ENCODE results near the gene VPS13D.

VPS13D gene

DNA sequence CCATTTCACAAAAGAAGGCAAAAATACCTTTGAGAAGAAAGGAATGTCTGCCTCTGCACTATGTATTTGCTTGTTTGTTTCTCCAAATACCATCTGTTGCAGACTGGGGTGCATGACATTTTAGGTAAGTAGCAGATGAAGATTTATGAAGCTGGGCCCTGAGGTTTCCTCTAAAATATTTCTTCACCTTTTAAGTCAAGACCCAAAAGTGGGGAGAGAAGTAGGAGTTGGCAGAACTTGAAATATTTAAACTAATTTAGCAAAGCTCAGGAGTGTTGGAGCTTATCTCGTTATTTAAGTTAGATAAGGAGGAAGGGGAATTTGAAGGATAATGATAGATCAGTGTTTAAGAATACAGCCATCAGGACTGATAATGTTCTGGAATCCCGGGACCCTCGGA is 235.3 kb downstream of the VPS13D start:
- TF ChIP-seq CTCF (IDR thresholded peaks at IDR 0.05; ENCODE audit: low read depth, low read length, poor library complexity, severe bottlenecking) (no peak), EZH2phosphoT487 (IDR thresholded peaks at IDR 0.05; ENCODE audit: borderline replicate concordance, low read length) (no peak)
- H4K20me1 ChIP-seq (ENCODE audit: control insufficient read depth, insufficient read depth, low read depth, low read length) = no peaks in the 10 kb centered on the region
- H3K27ac ChIP-seq (ENCODE audit: low read depth, low read length) = no peak overlapping the region
- H3K9me3 ChIP-seq (ENCODE audit: control insufficient read depth, insufficient read depth, low read length) = no peaks in the 10 kb centered on the region
- no peaks in the 10 kb centered on the region for H3K4me1 ChIP-seq (ENCODE audit: control insufficient read depth, low read length)
- H3K27me3 ChIP-seq (ENCODE audit: control insufficient read depth, low read length) = no peaks in the 10 kb centered on the region
- H3K4me2 ChIP-seq (ENCODE audit: low read length) = no peak overlapping the region
- H3F3A ChIP-seq (ENCODE audit: control insufficient read depth, insufficient read depth) = no peaks in the 10 kb centered on the region
- no peaks in the 10 kb centered on the region for H3K9me2 ChIP-seq (replicated peaks; ENCODE audit: control insufficient read depth, low read length)
- no peak overlapping the region for H3K4me3 ChIP-seq (ENCODE audit: low read length)
- H3K79me2 ChIP-seq (ENCODE audit: control insufficient read depth, low read length) = no peaks in the 10 kb centered on the region
- no peaks in the 10 kb centered on the region for H3K36me3 ChIP-seq (ENCODE audit: control insufficient read depth, low read length)

GRCh38 chr1:12466816-12467215 is 237.0 kb downstream of the VPS13D start:
- Histone ChIP-seq H3K4me1 (ENCODE audit: control insufficient read depth, low read length) (no peaks in the 10 kb centered on the region), H3K27ac (ENCODE audit: low read depth, low read length) (no peak overlapping the region), H3F3A (ENCODE audit: control insufficient read depth, insufficient read depth) (no peaks in the 10 kb centered on the region), H3K27me3 (ENCODE audit: control insufficient read depth, low read length) (no peaks in the 10 kb centered on the region), H3K36me3 (ENCODE audit: control insufficient read depth, low read length) (no peaks in the 10 kb centered on the region), H3K4me3 (ENCODE audit: low read length) (no peak overlapping the region), H3K9me2 (replicated peaks; ENCODE audit: control insufficient read depth, low read length) (no peaks in the 10 kb centered on the region), H3K79me2 (ENCODE audit: control insufficient read depth, low read length) (no peaks in the 10 kb centered on the region), H3K9me3 (ENCODE audit: control insufficient read depth, insufficient read depth, low read length) (no peaks in the 10 kb centered on the region), H4K20me1 (ENCODE audit: control insufficient read depth, insufficient read depth, low read depth, low read length) (no peaks in the 10 kb centered on the region), H3K4me2 (ENCODE audit: low read length) (no peak overlapping the region)
- no peak for TF ChIP-seq CTCF (IDR thresholded peaks at IDR 0.05; ENCODE audit: low read depth, low read length, poor library complexity, severe bottlenecking)
- no peak for TF ChIP-seq EZH2phosphoT487 (IDR thresholded peaks at IDR 0.05; ENCODE audit: borderline replicate concordance, low read length)

DNA sequence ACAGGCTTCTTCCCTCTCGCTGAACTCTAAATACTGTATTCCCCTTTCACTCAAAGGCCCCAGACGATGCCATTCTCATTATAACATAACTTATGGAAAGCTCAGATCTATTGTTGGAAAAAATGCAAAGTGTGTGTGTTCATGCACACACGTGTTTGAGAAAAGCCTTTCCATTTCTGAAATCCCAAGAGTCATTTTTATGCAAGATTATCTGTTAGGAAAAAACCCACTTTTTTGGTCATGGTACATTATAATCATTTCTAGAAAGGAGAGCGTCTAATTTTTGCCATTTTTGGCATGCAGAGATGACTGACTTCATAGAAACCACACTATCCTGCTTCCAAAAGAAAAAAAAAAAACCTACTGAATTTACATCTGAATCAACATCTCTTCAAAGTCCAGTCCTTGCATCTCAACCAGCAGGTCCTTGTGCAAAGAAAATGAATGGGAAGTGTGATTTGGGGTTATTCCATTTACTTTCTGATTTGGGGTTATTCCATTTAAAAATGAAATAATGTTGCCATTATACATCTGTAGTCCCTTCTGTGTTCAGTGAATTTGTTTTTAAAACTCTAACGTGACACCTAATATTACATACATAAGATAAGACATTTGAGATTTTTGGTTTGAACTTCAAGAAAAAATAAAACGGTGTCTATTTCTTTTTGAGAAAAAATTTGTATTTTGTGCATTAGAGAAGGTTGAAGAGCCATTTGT is 237.9 kb downstream of the VPS13D start:
- Histone ChIP-seq H3K4me3 (ENCODE audit: low read length) (no peak overlapping the region), H3K9me2 (replicated peaks; ENCODE audit: control insufficient read depth, low read length) (no peaks in the 10 kb centered on the region), H3K9me3 (ENCODE audit: control insufficient read depth, insufficient read depth, low read length) (no peaks in the 10 kb centered on the region), H3K36me3 (ENCODE audit: control insufficient read depth, low read length) (no peaks in the 10 kb centered on the region), H3K4me1 (ENCODE audit: control insufficient read depth, low read length) (peaks cover 4% of the 10 kb centered on the region), H4K20me1 (ENCODE audit: control insufficient read depth, insufficient read depth, low read depth, low read length) (no peaks in the 10 kb centered on the region), H3F3A (ENCODE audit: control insufficient read depth, insufficient read depth) (no peaks in the 10 kb centered on the region), H3K4me2 (ENCODE audit: low read length) (no peak overlapping the region), H3K27ac (ENCODE audit: low read depth, low read length) (no peak overlapping the region), H3K27me3 (ENCODE audit: control insufficient read depth, low read length) (no peaks in the 10 kb centered on the region), H3K79me2 (ENCODE audit: control insufficient read depth, low read length) (no peaks in the 10 kb centered on the region)
- no peak for TF ChIP-seq CTCF (IDR thresholded peaks at IDR 0.05; ENCODE audit: low read depth, low read length, poor library complexity, severe bottlenecking)
- TF ChIP-seq EZH2phosphoT487 (IDR thresholded peaks at IDR 0.05; ENCODE audit: borderline replicate concordance, low read length) = no peak

Data from DOHH2 (cell line).